MM.1S (cell line): ENCODE measurements around the gene PCMTD2.

Experiments
- DNase-seq: peaks from one replicate; pipeline ENCODE4 v3.0.0-alpha.2; 2015
- H2AFZ ChIP-seq: fragments of 300-600 bp; sonication (generic); 2 replicates; pipeline ENCODE4 v1.6.0; 2016; ENCODE audit warnings: antibody characterized with exemption, low read length
- H3F3A ChIP-seq: fragments of 300-600 bp; sonication (generic); 2 replicates; pipeline ENCODE4 v1.6.1; 2016; ENCODE audit warnings: mild to moderate bottlenecking, antibody characterized with exemption, low read length, moderate library complexity, mixed read lengths; ENCODE audit not compliant: insufficient read depth
- H3K27ac ChIP-seq: fragments of 300-600 bp; sonication (generic); 2 replicates; pipeline ENCODE4 v1.5.1; 2016; ENCODE audit warnings: mild to moderate bottlenecking, low read length
- H3K27me3 ChIP-seq: fragments of 300-600 bp; sonication (generic); replicated peaks from 2 replicates; pipeline ENCODE4 v1.6.0; 2016; ENCODE audit warnings: low read length; ENCODE audit not compliant: insufficient read depth
- H3K36me3 ChIP-seq: fragments of 300-600 bp; sonication (generic); replicated peaks from 2 replicates; pipeline ENCODE4 v1.6.1; 2016; ENCODE audit warnings: mild to moderate bottlenecking, low read length, mixed read lengths; ENCODE audit not compliant: insufficient read depth
- H3K4me1 ChIP-seq: fragments of 300-600 bp; sonication (generic); 2 replicates; pipeline ENCODE4 v1.6.1; 2016; ENCODE audit warnings: low read length, mixed read lengths
- H3K4me2 ChIP-seq: fragments of 300-600 bp; sonication (generic); 2 replicates; pipeline ENCODE4 v1.6.0; 2016; ENCODE audit warnings: low read depth, low read length
- H3K4me3 ChIP-seq: fragments of 300-600 bp; sonication (generic); 2 replicates; pipeline ENCODE4 v1.5.1; 2016; ENCODE audit warnings: low read length, mixed read lengths
- H3K79me2 ChIP-seq: fragments of 300-600 bp; sonication (generic); 2 replicates; pipeline ENCODE4 v1.6.1; 2016; ENCODE audit warnings: mixed run types, low read length, mixed read lengths
- H3K9ac ChIP-seq: fragments of 300-600 bp; sonication (generic); 2 replicates; pipeline ENCODE4 v1.6.1; 2016; ENCODE audit warnings: low read length, mixed read lengths
- H3K9me2 ChIP-seq: fragments of 300-600 bp; sonication (generic); replicated peaks from 2 replicates; pipeline ENCODE4 v1.6.1; 2016; ENCODE audit warnings: mild to moderate bottlenecking, low read length, mixed read lengths; ENCODE audit not compliant: insufficient read depth
- H3K9me3 ChIP-seq: fragments of 300-600 bp; sonication (generic); replicated peaks from 2 replicates; pipeline ENCODE4 v1.6.1; 2016; ENCODE audit warnings: mild to moderate bottlenecking, low read length, mixed read lengths; ENCODE audit not compliant: insufficient read depth
- H4K20me1 ChIP-seq: fragments of 300-600 bp; sonication (generic); 2 replicates; pipeline ENCODE4 v1.6.1; 2016; ENCODE audit warnings: mild to moderate bottlenecking, low read length, moderate library complexity, mixed read lengths; ENCODE audit not compliant: insufficient read depth
- CTCF ChIP-seq: fragments of 300-600 bp; sonication (generic); IDR thresholded peaks from 2 replicates; pipeline ENCODE4 v1.5.1; 2016; ENCODE audit warnings: antibody characterized with exemption, low read length, mixed read lengths
- EZH2 ChIP-seq: fragments of 300-600 bp; sonication (generic); optimal IDR thresholded peaks from 2 replicates; pipeline ENCODE3; 2017; ENCODE audit warnings: low read depth, mild to moderate bottlenecking, antibody characterized with exemption, low read length, mixed read lengths
- EZH2phosphoT487 ChIP-seq: fragments of 300-600 bp; sonication (generic); IDR thresholded peaks from 2 replicates; pipeline ENCODE4 v1.6.1; 2018; ENCODE audit warnings: antibody characterized with exemption, low read length

PCMTD2 gene

GRCh38 chr20:64241061-64241460 lies 14.5 kb upstream of the PCMTD2 start:
- no peaks in the 10 kb centered on the region for H3K4me1 ChIP-seq
- H3K36me3 ChIP-seq, result no peaks in the 10 kb centered on the region
- no peaks in the 10 kb centered on the region for H3K9me3 ChIP-seq
- no peaks in the 10 kb centered on the region for H3K9me2 ChIP-seq
- H3K4me2 ChIP-seq, result no peak overlapping the region
- DNase-seq, result no peak
- no peak overlapping the region for H3K4me3 ChIP-seq
- no peak for TF ChIP-seq EZH2
- no peak for TF ChIP-seq EZH2phosphoT487
- TF ChIP-seq CTCF, result no peak
- no peak overlapping the region for H2AFZ ChIP-seq
- H4K20me1 ChIP-seq, result no peaks in the 10 kb centered on the region
- H3K27me3 ChIP-seq, result peaks cover 96% of the 10 kb centered on the region
- no peak overlapping the region for H3K27ac ChIP-seq
- no peak overlapping the region for H3K9ac ChIP-seq
- no peaks in the 10 kb centered on the region for H3K79me2 ChIP-seq
- no peaks in the 10 kb centered on the region for H3F3A ChIP-seq

GRCh38 chr20:64242003-64242796 lies 13.3 kb upstream of the PCMTD2 start:
- DNase-seq, result no peak
- Histone ChIP-seq H3K4me2 (no peak overlapping the region), H3K4me1 (no peaks in the 10 kb centered on the region), H3K36me3 (no peaks in the 10 kb centered on the region), H3K4me3 (no peak overlapping the region), H3K27me3 (peaks cover 99% of the 10 kb centered on the region), H3K9me3 (no peaks in the 10 kb centered on the region), H3K27ac (no peak overlapping the region), H4K20me1 (no peaks in the 10 kb centered on the region), H3K9me2 (no peaks in the 10 kb centered on the region), H2AFZ (no peak overlapping the region), H3F3A (no peaks in the 10 kb centered on the region), H3K9ac (no peak overlapping the region), H3K79me2 (no peaks in the 10 kb centered on the region)
- TF ChIP-seq CTCF (no peak), EZH2 (peak; percentile 75)

- DNase-seq, result no peak
- H3K9me2 ChIP-seq, result no peaks in the 10 kb centered on the region
- no peak overlapping the region for H3K4me2 ChIP-seq
- no peak overlapping the region for H3K4me3 ChIP-seq
- H2AFZ ChIP-seq, result no peak overlapping the region
- no peak overlapping the region for H3K9ac ChIP-seq
- H3F3A ChIP-seq, result no peaks in the 10 kb centered on the region
- no peak for TF ChIP-seq CTCF
- no peak for TF ChIP-seq EZH2
- TF ChIP-seq EZH2phosphoT487, result no peak
- H3K27ac ChIP-seq, result no peak overlapping the region
- H3K79me2 ChIP-seq, result no peaks in the 10 kb centered on the region
- peaks cover 99% of the 10 kb centered on the region for H3K27me3 ChIP-seq
- H3K4me1 ChIP-seq, result no peaks in the 10 kb centered on the region
- H4K20me1 ChIP-seq, result no peaks in the 10 kb centered on the region
- H3K36me3 ChIP-seq, result no peaks in the 10 kb centered on the region
- no peaks in the 10 kb centered on the region for H3K9me3 ChIP-seq
These were observed 12.6 kb upstream of the PCMTD2 start for GRCh38 chr20:64242797-64243475.
